H1 (cell line): Measurements from ENCODE around the gene ZNF362. TPM values are rescaled to one million over a fixed set of nuclear protein-coding genes. Genes with fewer than 3 reads are reported as not detected.

Experiments used
- CTCF ChIA-PET: fragments of 300-600 bp; sonication (Branson Sonifier 250); formaldehyde crosslinking; loops from one replicate; lab custom pipeline; 2021; ENCODE audit not compliant: partially characterized antibody; lab: Charles Lee
- POLR2A ChIA-PET: fragments of 300-600 bp; sonication (Branson Sonifier 250); formaldehyde crosslinking; loops from one replicate; lab custom pipeline; 2021; ENCODE audit warnings: inconsistent platforms; ENCODE audit not compliant: partially characterized antibody; lab: Charles Lee
- DNase-seq, 2 experiments: peaks; one replicate each; pipeline versions ENCODE4 v3.0.0 to v3.0.0-alpha.2; 2010 to 2022; ENCODE audit warnings: low spot score in 2 of 2, low read depth in 1 of 2, mixed read lengths in 1 of 2
- FAIRE-seq: peaks from 2 replicates; lab custom pipeline; 2011; peaks lifted over from hg19 to GRCh38; lab: Jason Lieb, UNC
- H2AFZ ChIP-seq: 2 replicates; pipeline ENCODE4 v1.8.1; 2012; ENCODE audit warnings: low read length, inconsistent platforms
- H2AK5ac ChIP-seq: 2 replicates; pipeline ENCODE4 v1.6.1; 2013; ENCODE audit warnings: low read depth, low read length
- H2BK120ac ChIP-seq: replicated peaks from 2 replicates; pipeline ENCODE3; 2013; ENCODE audit warnings: low read depth, low read length, inconsistent platforms
- H2BK12ac ChIP-seq: 2 replicates; pipeline ENCODE4 v1.6.1; 2013; ENCODE audit warnings: low read depth, low read length
- H2BK15ac ChIP-seq: 2 replicates; pipeline ENCODE4 v1.6.1; 2013; ENCODE audit warnings: low read length
- H2BK20ac ChIP-seq: 2 replicates; pipeline ENCODE4 v1.6.1; 2013; ENCODE audit warnings: low read length
- H2BK5ac ChIP-seq: 2 replicates; pipeline ENCODE4 v1.6.1; 2013; ENCODE audit warnings: low read depth, low read length
- H3K14ac ChIP-seq: 2 replicates; pipeline ENCODE4 v1.6.1; 2013; ENCODE audit warnings: inconsistent platforms; ENCODE audit not compliant: insufficient read length
- H3K18ac ChIP-seq: 2 replicates; pipeline ENCODE4 v1.6.1; 2013; ENCODE audit warnings: low read length; ENCODE audit errors: extremely low read depth
- H3K23ac ChIP-seq: 2 replicates; pipeline ENCODE4 v1.6.1; 2013; ENCODE audit warnings: inconsistent platforms; ENCODE audit not compliant: insufficient read length
- H3K23me2 ChIP-seq: 2 replicates; pipeline ENCODE4 v1.6.1; 2013; ENCODE audit warnings: low read depth, low read length
- H3K27ac ChIP-seq: 2 replicates; pipeline ENCODE4 v1.6.1; 2011; ENCODE audit warnings: low read depth, low read length, inconsistent platforms
- H3K27me3 ChIP-seq, 4 experiments: replicated peaks in 1 of 4; 1 replicate in 1 of 4; 2 replicates in 3 of 4; pipeline versions ENCODE4 v1.6.1 to v1.8.1; 2011 to 2013; ENCODE audit warnings: low read length in 3 of 4, mild to moderate bottlenecking in 3 of 4, inconsistent platforms in 2 of 4, mixed read lengths in 2 of 4, moderate library complexity in 1 of 4; ENCODE audit not compliant: control insufficient read depth in 3 of 4, insufficient read depth in 3 of 4; ENCODE audit errors: extremely low read depth in 1 of 4
- H3K36me3 ChIP-seq, 4 experiments: 2 replicates each; pipeline versions ENCODE4 v1.6.1 to v1.8.1; 2011 to 2013; ENCODE audit warnings: mild to moderate bottlenecking in 4 of 4, low read length in 3 of 4, moderate library complexity in 2 of 4, control low read depth in 1 of 4, inconsistent platforms in 1 of 4; ENCODE audit not compliant: insufficient read depth in 4 of 4, control insufficient read depth in 2 of 4
- H3K4ac ChIP-seq: replicated peaks from 2 replicates; pipeline ENCODE3; 2013; ENCODE audit warnings: low read length, low read depth, mixed read lengths, inconsistent platforms; ENCODE audit not compliant: insufficient read length
- H3K4me1 ChIP-seq, 4 experiments: replicated peaks in 1 of 4; 1 replicate in 1 of 4; 2 replicates in 3 of 4; pipeline versions ENCODE4 v1.6.1 to v1.8.1; 2011 to 2013; ENCODE audit warnings: low read length in 3 of 4, inconsistent platforms in 2 of 4, mixed read lengths in 1 of 4; ENCODE audit not compliant: insufficient read depth in 4 of 4, control insufficient read depth in 3 of 4
- H3K4me2 ChIP-seq, 2 experiments: 2 replicates each; pipeline versions ENCODE4 v1.6.1 to v1.8.1; 2011 to 2013; ENCODE audit warnings: low read depth in 2 of 2, low read length in 2 of 2, control low read depth in 1 of 2, inconsistent platforms in 1 of 2, mild to moderate bottlenecking in 1 of 2; ENCODE audit not compliant: insufficient read depth in 1 of 2
- H3K4me3 ChIP-seq, 4 experiments: fragments of 200-600, 300-600 bp in 1 of 4; sonication (generic), shearing (Covaris generic), sonication (Bioruptor Twin) in 1 of 4; 2 replicates each; pipeline versions ENCODE4 v1.5.1 to v1.8.1; 2011 to 2016; ENCODE audit warnings: low read length in 4 of 4, low read depth in 3 of 4, control low read depth in 2 of 4, inconsistent platforms in 2 of 4, mild to moderate bottlenecking in 2 of 4, mixed read lengths in 1 of 4, moderate library complexity in 1 of 4; ENCODE audit not compliant: insufficient read depth in 2 of 4; ENCODE audit errors: extremely low read depth in 1 of 4
- H3K56ac ChIP-seq: replicated peaks from 2 replicates; pipeline ENCODE3; 2013; ENCODE audit warnings: low read depth, mild to moderate bottlenecking, mixed read lengths, low read length, inconsistent platforms; ENCODE audit not compliant: insufficient read length
- H3K79me1 ChIP-seq: 2 replicates; pipeline ENCODE4 v1.6.1; 2013; ENCODE audit warnings: low read depth, low read length, control low read depth
- H3K79me2 ChIP-seq, 2 experiments: 2 replicates each; pipeline versions ENCODE4 v1.6.1 to v1.8.1; 2012 to 2013; ENCODE audit warnings: low read length in 2 of 2, mild to moderate bottlenecking in 2 of 2, inconsistent platforms in 1 of 2; ENCODE audit not compliant: insufficient read depth in 2 of 2, control insufficient read depth in 1 of 2
- H3K9ac ChIP-seq, 4 experiments: replicated peaks in 1 of 4; 1 replicate in 1 of 4; 2 replicates in 3 of 4; pipeline versions ENCODE4 v1.6.1 to v1.8.1; 2011 to 2013; ENCODE audit warnings: low read depth in 3 of 4, low read length in 3 of 4, control low read depth in 2 of 4, mild to moderate bottlenecking in 2 of 4, moderate library complexity in 2 of 4, inconsistent platforms in 1 of 4; ENCODE audit errors: extremely low read depth in 1 of 4
- H3K9me3 ChIP-seq, 2 experiments: 2 replicates each; pipeline versions ENCODE4 v1.6.1 to v1.8.1; 2012 to 2013; ENCODE audit warnings: mild to moderate bottlenecking in 2 of 2, moderate library complexity in 2 of 2, control low read depth in 1 of 2, inconsistent platforms in 1 of 2, low read depth in 1 of 2, low read length in 1 of 2, mixed read lengths in 1 of 2; ENCODE audit not compliant: insufficient read depth in 2 of 2
- H4K20me1 ChIP-seq, 2 experiments: replicated peaks in 1 of 2; 2 replicates each; pipeline versions ENCODE3 to v1.8.1; 2011 to 2013; ENCODE audit warnings: inconsistent platforms in 2 of 2, low read length in 2 of 2, mild to moderate bottlenecking in 1 of 2; ENCODE audit not compliant: insufficient read depth in 2 of 2, control insufficient read depth in 1 of 2
- H4K5ac ChIP-seq: 2 replicates; pipeline ENCODE4 v1.6.1; 2013; ENCODE audit warnings: low read length, low read depth, mixed read lengths, inconsistent platforms; ENCODE audit not compliant: insufficient read length
- H4K8ac ChIP-seq: 2 replicates; pipeline ENCODE4 v1.8.0; 2013; ENCODE audit warnings: mild to moderate bottlenecking, moderate library complexity, low read length, inconsistent platforms; ENCODE audit not compliant: insufficient read depth; ENCODE audit errors: extremely low read depth
- H4K91ac ChIP-seq: replicated peaks from 2 replicates; pipeline ENCODE3; 2013; ENCODE audit warnings: low read length, mixed read lengths, inconsistent platforms; ENCODE audit not compliant: insufficient read length
- KDM4A ChIP-seq: IDR thresholded peaks from one replicate; pipeline ENCODE4 v1.7.1; 2012; ENCODE audit warnings: low read depth, mild to moderate bottlenecking, moderate library complexity, low read length, inconsistent platforms; ENCODE audit not compliant: severe bottlenecking
- POLR2AphosphoS5 ChIP-seq: IDR thresholded peaks from 2 replicates; pipeline ENCODE4 v1.6.1; 2011; ENCODE audit warnings: low read depth, low read length
- SUZ12 ChIP-seq: fragments of 200-600 bp; sonication (generic); IDR thresholded peaks from 2 replicates; pipeline ENCODE4 v1.6.1; 2012; ENCODE audit warnings: mild to moderate bottlenecking, inconsistent platforms, low read length, moderate library complexity, mixed read lengths
- WGBS, 2 experiments: shearing (Covaris generic) in 1 of 2; methylation state at CpG; one replicate each; pipeline versions ENCODE4 v1.1.6 to v1.1.7; 2013 to 2015; ENCODE audit warnings: low lambda C conversion rate in 2 of 2, mixed read lengths in 2 of 2, inconsistent platforms in 1 of 2, low coverage in 1 of 2, missing lambda C conversion rate in 1 of 2; ENCODE audit not compliant: insufficient replicate concordance in 2 of 2, insufficient coverage in 1 of 2, insufficient read length in 1 of 2; ENCODE audit errors: extremely low coverage in 1 of 2, missing lambda C conversion rate in 1 of 2; 5-methylcytosine and 5-hydroxymethylcytosine counted together
- polyA plus RNA-seq, 7 experiments: library from polyadenylated mRNA; depleted of rRNA in 3 of 7; stranded (reverse) in 5 of 7; unstranded in 2 of 7; fragments of >200 nt in 5 of 7; fragments of 200-250 nt in 2 of 7; gene quantifications; 1 replicate in 5 of 7; 2 replicates in 1 of 7; 4 replicates in 1 of 7; pipeline versions ENCODE4 v1.2.1 to v1.2.3, GENCODE V29; 2011 to 2013; ENCODE audit warnings: missing spikeins in 2 of 7, mixed read lengths in 2 of 7
- total RNA-seq: library from RNA; stranded (reverse); fragmentation: NEBNext Ultra II Directional; extraction: Animal tissue kit (Norgen Biotek cat#: 25700); gene quantifications from 2 replicates; pipeline ENCODE4 v1.2.1, GENCODE V29; 2021

Gene ZNF362
- total and polyA plus RNA-seq, 2 of the 8 experiments (the other 6 are each of a cell fraction or from before 2014, with no cell fraction given): 24.2 to 27.8 TPM

DNA sequence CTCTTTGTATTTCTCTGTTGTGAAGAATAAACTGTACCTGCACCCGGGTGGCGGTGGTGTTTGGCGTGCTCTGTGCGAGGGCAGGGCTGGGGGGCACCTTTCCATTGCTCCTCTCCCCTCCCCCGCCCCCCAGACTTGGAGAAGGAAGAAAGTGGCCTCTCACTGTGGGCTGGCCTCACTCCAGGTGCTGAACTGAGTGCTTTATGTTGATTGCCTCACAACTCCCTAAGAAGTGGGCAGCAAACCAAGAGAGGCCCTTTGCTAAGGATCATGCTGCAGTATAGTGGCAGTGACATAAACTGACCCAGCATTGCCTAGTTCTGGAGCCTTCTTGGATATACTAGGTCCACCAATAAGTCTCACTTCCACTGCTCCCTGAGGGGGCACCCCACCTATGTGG is 44.4 kb downstream of the ZNF362 start:
- Histone ChIP-seq H3K56ac (no peak overlapping the region), H4K20me1 (peaks cover 0 to 3% of the 10 kb centered on the region in 2 experiments), H3K79me2 (no peaks in the 10 kb centered on the region), H4K91ac (no peak overlapping the region), H4K5ac (no peak overlapping the region), H3K4me2 (no peak overlapping the region), H2BK120ac (no peak overlapping the region), H3K23ac (no peak overlapping the region), H3K9me3 (no peaks in the 10 kb centered on the region), H3K27ac (no peak overlapping the region), H3K27me3 (peaks cover 0 to 6% (median 2%) of the 10 kb centered on the region in 4 experiments; a peak in 2 of 7 replicates), H2BK20ac (no peak overlapping the region), H2BK5ac (no peak overlapping the region), H3K4ac (no peak overlapping the region), H3K9ac (no peak overlapping the region), H3K4me3 (no peak overlapping the region), H3K36me3 (peaks cover 0 to 12% (median 4%) of the 10 kb centered on the region in 4 experiments; a peak in 6 of 8 replicates), H3K18ac (no peak overlapping the region), H4K8ac (no peak overlapping the region), H3K14ac (no peak overlapping the region), H2BK15ac (no peak overlapping the region), H3K4me1 (peaks cover 0 to 5% (median 0%) of the 10 kb centered on the region in 4 experiments; a peak in 2 of 7 replicates), H2AFZ (no peak overlapping the region), H3K23me2 (no peaks in the 10 kb centered on the region), H2AK5ac (no peak overlapping the region), H2BK12ac (no peak overlapping the region), H3K79me1 (no peaks in the 10 kb centered on the region)
- no peak for FAIRE-seq
- TF ChIP-seq POLR2AphosphoS5 (no peak), KDM4A (no peak), SUZ12 (no peak)
- ChIA-PET POLR2A (interaction anchor here (0.7 kb wide), 2 partner anchors 71 to 313 kb away, joined by 3 read pairs; no protein-coding TSS in a partner anchor), CTCF (interaction anchor here (0.6 to 7.8 kb wide), 4 partner anchors 11 to 64 kb away, joined by 3 to 50 read pairs (median 4); no protein-coding TSS in a partner anchor)
- DNase-seq: no peak
- 74% methylated on average over 3 of the region's 5 CpGs; no CpG with 5 or more reads in 1 of the 2 experiments for WGBS, 2 experiments
